Thyroid gland (tissue), 4 donors: ENCODE measurements around the gene CFH. TPM values are rescaled to one million over a fixed set of nuclear protein-coding genes. Genes with fewer than 3 reads are reported as not detected.
A peak's percentile ranks its signal among the peaks of the same experiment; 100 is the strongest.
"Not testable (repeated sequence)": the region's sequence is repeated elsewhere in the genome, so short reads cannot be mapped to it uniquely, and the experiment has no call there.

Experiments used
- DNase-seq, 2 donors: peaks; one replicate each; pipeline ENCODE4 v3.0.0-alpha.2; 2019
- H3K27ac ChIP-seq, 3 donors: fragments of 200-600 bp; sonication (generic); 1 replicate in 2 of 3; 2 replicates in 1 of 3; pipeline ENCODE4 v1.5.1; 2016 to 2019; ENCODE audit warnings: mild to moderate bottlenecking in 1 of 3, moderate library complexity in 1 of 3
- H3K27me3 ChIP-seq: fragments of 200-600 bp; sonication (generic); one replicate; pipeline ENCODE4 v1.5.1; 2019
- H3K36me3 ChIP-seq, 2 donors: fragments of 200-600 bp; sonication (generic); one replicate each; pipeline ENCODE4 v1.5.1; 2016 to 2019
- H3K4me1 ChIP-seq, 2 donors: fragments of 200-600 bp; sonication (generic); one replicate each; pipeline ENCODE4 v1.5.1; 2017 to 2019
- H3K4me3 ChIP-seq, 3 donors: fragments of 200-600 bp; sonication (generic); replicated peaks in 1 of 3; 1 replicate in 2 of 3; 2 replicates in 1 of 3; pipeline ENCODE4 v1.5.1; 2016; ENCODE audit warnings: mild to moderate bottlenecking in 1 of 3
- H3K9me3 ChIP-seq: fragments of 200-600 bp; sonication (generic); one replicate; pipeline ENCODE4 v1.5.1; 2017
- CTCF ChIP-seq, 6 experiments: fragments of 200-600 bp in 3 of 6; fragments of 450-650 bp in 3 of 6; sonication (generic) in 3 of 6; IDR thresholded peaks; one replicate each; pipeline ENCODE4 v1.5.1; 2016 to 2019; ENCODE audit warnings: antibody characterized with exemption in 6 of 6, mild to moderate bottlenecking in 2 of 6, inconsistent platforms in 1 of 6, moderate library complexity in 1 of 6
- POLR2A ChIP-seq, 2 donors: fragments of 450-650 bp; IDR thresholded peaks; one replicate each; pipeline ENCODE4 v1.6.1; 2017; ENCODE audit warnings: antibody characterized with exemption in 2 of 2, mild to moderate bottlenecking in 2 of 2, moderate library complexity in 1 of 2
- WGBS, 2 donors: methylation state at CpG; one replicate each; pipeline ENCODE4 v1.1.5; 2017; 5-methylcytosine and 5-hydroxymethylcytosine counted together
- intact Hi-C: fragments of 100-400 bp; cut with DNase I; formaldehyde crosslinking; loops from one replicate; pipeline ENCODE4 v1.15.1; 2023
- total RNA-seq, 4 donors: library from RNA; depleted of rRNA; stranded (reverse); fragments of >200 nt; gene quantifications; one replicate each; pipeline ENCODE4 v1.2.3, GENCODE V29; 2016

The CFH gene
- total RNA-seq, 4 donors from 2014 or later: 93.0 to 422 (median 229) TPM

- no peak for TF ChIP-seq POLR2A (IDR thresholded peaks at IDR 0.05)
Observed at GRCh38 chr1:196733091-196733970, 81.5 kb downstream of the CFH start.

GRCh38 chr1:196734006-196734405 is 82.2 kb downstream of the CFH start:
- Histone ChIP-seq H3K4me1 (no peaks in the 10 kb centered on the region), H3K9me3 (no peaks in the 10 kb centered on the region), H3K4me3 (no peak overlapping the region), H3K27me3 (no peaks in the 10 kb centered on the region), H3K27ac (no peak overlapping the region), H3K36me3 (peaks cover 0 to 6% of the 10 kb centered on the region in 2 donors)
- no peak for DNase-seq
- no peak for TF ChIP-seq POLR2A (IDR thresholded peaks at IDR 0.05)
- TF ChIP-seq CTCF (IDR thresholded peaks at IDR 0.05): no peak
- intact Hi-C loops: no loop called here

More at GRCh38 chr1:196733091-196733970, 81.5 kb downstream of the CFH start:
- no peak for DNase-seq
- no peak overlapping the region for H3K27ac ChIP-seq
- 81 to 85% methylated on average over 11 of the region's 11 CpGs for WGBS, 2 donors
- H3K4me3 ChIP-seq: no peak overlapping the region
- no peaks in the 10 kb centered on the region for H3K9me3 ChIP-seq
- no peaks in the 10 kb centered on the region for H3K27me3 ChIP-seq
- intact Hi-C loops: no loop called here
- no peaks in the 10 kb centered on the region for H3K36me3 ChIP-seq
- H3K4me1 ChIP-seq: no peaks in the 10 kb centered on the region

GRCh38 chr1:196734460-196734859 is 82.6 kb downstream of the CFH start:
- no peak for DNase-seq
- Histone ChIP-seq H3K27ac (no peak overlapping the region), H3K4me3 (no peak overlapping the region), H3K9me3 (no peaks in the 10 kb centered on the region), H3K4me1 (no peaks in the 10 kb centered on the region), H3K27me3 (no peaks in the 10 kb centered on the region), H3K36me3 (peaks cover 0 to 6% of the 10 kb centered on the region in 2 donors)
- intact Hi-C loops: no loop called here
- 86 to 89% methylated on average over 2 of the region's 2 CpGs for WGBS, 2 donors
- TF ChIP-seq POLR2A (IDR thresholded peaks at IDR 0.05) (no peak), CTCF (IDR thresholded peaks at IDR 0.05) (no peak)

- no peaks in the 10 kb centered on the region for H3K4me1 ChIP-seq
- H3K27me3 ChIP-seq: no peaks in the 10 kb centered on the region
Observed at GRCh38 chr1:196738730-196739129, 86.9 kb downstream of the CFH start.

GRCh38 chr1:196743244-196743643 is 91.4 kb downstream of the CFH start:
- H3K36me3 ChIP-seq, H3K4me3 ChIP-seq, H3K9me3 ChIP-seq, H3K27me3 ChIP-seq, DNase-seq, intact Hi-C loops, H3K27ac ChIP-seq, H3K4me1 ChIP-seq: not testable (repeated sequence)
- TF ChIP-seq CTCF (IDR thresholded peaks at IDR 0.05): peak in 1 of 6 experiments; percentile 13
- WGBS, 2 donors: 34 to 42% methylated on average over 6 of the region's 6 CpGs

More at GRCh38 chr1:196738730-196739129, 86.9 kb downstream of the CFH start:
- intact Hi-C loops: no loop called here
- H3K36me3 ChIP-seq: peaks cover 2 to 6% of the 10 kb centered on the region in 2 donors
- TF ChIP-seq POLR2A (IDR thresholded peaks at IDR 0.05): no peak
- TF ChIP-seq CTCF (IDR thresholded peaks at IDR 0.05): no peak
- no peak for DNase-seq
- H3K9me3 ChIP-seq: no peaks in the 10 kb centered on the region
- no peak overlapping the region for H3K4me3 ChIP-seq
- H3K27ac ChIP-seq: no peak overlapping the region

- WGBS, 2 donors: 77 to 89% methylated on average over 4 of the region's 4 CpGs
- intact Hi-C loops, H3K9me3 ChIP-seq, DNase-seq, H3K4me3 ChIP-seq, H3K27ac ChIP-seq, H3K36me3 ChIP-seq, H3K4me1 ChIP-seq, H3K27me3 ChIP-seq: not testable (repeated sequence)
Observed at GRCh38 chr1:196765019-196765740, 113.3 kb downstream of the CFH start.

GRCh38 chr1:196769823-196770222 is 118.0 kb downstream of the CFH start:
- H3K27me3 ChIP-seq, H3K36me3 ChIP-seq, H3K9me3 ChIP-seq, H3K4me3 ChIP-seq, H3K4me1 ChIP-seq, DNase-seq, H3K27ac ChIP-seq, intact Hi-C loops: not testable (repeated sequence)
- WGBS, 2 donors: 90 to 95% methylated on average over 4 of the region's 4 CpGs
